GM23248 (cell line): ENCODE results near the gene SNX13.

Experiments used
- EZH2 ChIP-seq: fragments of 200-600 bp; sonication (generic); IDR thresholded peaks from 2 replicates; pipeline ENCODE4 v1.6.1; 2018; ENCODE audit warnings: antibody characterized with exemption, mild to moderate bottlenecking; ENCODE audit not compliant: insufficient read depth, poor library complexity, severe bottlenecking
- EZH2phosphoT487 ChIP-seq: fragments of 200-600 bp; sonication (generic); IDR thresholded peaks from 2 replicates; pipeline ENCODE4 v1.6.1; 2018; ENCODE audit warnings: antibody characterized with exemption, moderate library complexity, mild to moderate bottlenecking, low read depth; ENCODE audit not compliant: insufficient read depth

GRCh38 chr7:17963281-17963680, 23.0 kb upstream of the SNX13 start:
- TF ChIP-seq EZH2, result no peak
- TF ChIP-seq EZH2phosphoT487, result no peak
